PFSK-1 (cell line): ENCODE results near the gene DLL3.

Experiments
- POLR2AphosphoS5 ChIP-seq: IDR thresholded peaks from 2 replicates; pipeline ENCODE4 v1.6.1; 2012; ENCODE audit warnings: low read depth, mild to moderate bottlenecking, control low read depth, low read length, moderate library complexity
- TAF1 ChIP-seq: IDR thresholded peaks from 2 replicates; pipeline ENCODE4 v1.6.1; 2012; ENCODE audit warnings: low read length, control low read depth, borderline replicate concordance; ENCODE audit not compliant: insufficient read depth
- TF ChIP-seq, protein P1 (sequence below), 2 experiments: IDR thresholded peaks; 2 replicates each; pipeline versions ENCODE4 v1.6.1 to v1.8.0; 2011 to 2012; ENCODE audit warnings: low read depth in 2 of 2, low read length in 2 of 2, control low read depth in 1 of 2, inconsistent platforms in 1 of 2, mild to moderate bottlenecking in 1 of 2, moderate library complexity in 1 of 2; ENCODE audit not compliant: insufficient read depth in 1 of 2

DNA sequence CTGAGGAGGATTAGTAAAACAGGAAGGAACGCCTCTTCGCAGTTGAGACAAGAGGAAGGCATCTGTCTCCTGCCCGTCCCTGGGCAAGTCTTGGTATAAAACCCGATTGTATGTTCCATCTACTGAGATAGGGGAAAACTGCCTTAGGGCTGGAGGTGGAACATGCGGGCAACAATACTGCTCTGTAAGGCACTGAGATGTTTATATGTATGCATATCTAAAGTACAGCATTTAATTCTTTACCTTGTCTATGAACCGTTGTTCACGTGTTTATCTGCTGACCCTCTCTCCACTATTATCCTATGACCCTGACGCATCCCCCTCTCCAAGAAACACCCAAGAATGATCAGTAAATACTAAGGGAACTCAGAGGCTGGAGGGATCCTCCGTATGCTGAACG, 18.8 kb upstream of the DLL3 start:
- TF ChIP-seq TAF1 (no peak), POLR2AphosphoS5 (no peak)
- TF ChIP-seq, protein P1, sequence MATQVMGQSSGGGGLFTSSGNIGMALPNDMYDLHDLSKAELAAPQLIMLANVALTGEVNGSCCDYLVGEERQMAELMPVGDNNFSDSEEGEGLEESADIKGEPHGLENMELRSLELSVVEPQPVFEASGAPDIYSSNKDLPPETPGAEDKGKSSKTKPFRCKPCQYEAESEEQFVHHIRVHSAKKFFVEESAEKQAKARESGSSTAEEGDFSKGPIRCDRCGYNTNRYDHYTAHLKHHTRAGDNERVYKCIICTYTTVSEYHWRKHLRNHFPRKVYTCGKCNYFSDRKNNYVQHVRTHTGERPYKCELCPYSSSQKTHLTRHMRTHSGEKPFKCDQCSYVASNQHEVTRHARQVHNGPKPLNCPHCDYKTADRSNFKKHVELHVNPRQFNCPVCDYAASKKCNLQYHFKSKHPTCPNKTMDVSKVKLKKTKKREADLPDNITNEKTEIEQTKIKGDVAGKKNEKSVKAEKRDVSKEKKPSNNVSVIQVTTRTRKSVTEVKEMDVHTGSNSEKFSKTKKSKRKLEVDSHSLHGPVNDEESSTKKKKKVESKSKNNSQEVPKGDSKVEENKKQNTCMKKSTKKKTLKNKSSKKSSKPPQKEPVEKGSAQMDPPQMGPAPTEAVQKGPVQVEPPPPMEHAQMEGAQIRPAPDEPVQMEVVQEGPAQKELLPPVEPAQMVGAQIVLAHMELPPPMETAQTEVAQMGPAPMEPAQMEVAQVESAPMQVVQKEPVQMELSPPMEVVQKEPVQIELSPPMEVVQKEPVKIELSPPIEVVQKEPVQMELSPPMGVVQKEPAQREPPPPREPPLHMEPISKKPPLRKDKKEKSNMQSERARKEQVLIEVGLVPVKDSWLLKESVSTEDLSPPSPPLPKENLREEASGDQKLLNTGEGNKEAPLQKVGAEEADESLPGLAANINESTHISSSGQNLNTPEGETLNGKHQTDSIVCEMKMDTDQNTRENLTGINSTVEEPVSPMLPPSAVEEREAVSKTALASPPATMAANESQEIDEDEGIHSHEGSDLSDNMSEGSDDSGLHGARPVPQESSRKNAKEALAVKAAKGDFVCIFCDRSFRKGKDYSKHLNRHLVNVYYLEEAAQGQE (IDR thresholded peaks at IDR 0.05; ENCODE audit: insufficient read depth in 1 of 2, low read depth in 2 of 2, low read length in 2 of 2): no peak
